Activated T-cell treated with anti-CD3 and anti-CD28 coated beads, Interleukin-2, amount 50 U/mL, for 24 hours (primary cell): ENCODE data around the gene C19orf67.

ENCODE experiments used
- DNase-seq: peaks from one replicate; pipeline ENCODE4 v3.0.0-alpha.2; 2020
- H3K27ac Mint-ChIP-seq: 2 replicates; pipeline ENCODE4 v1.8.0; 2020; ENCODE audit warnings: mild to moderate bottlenecking, mixed read lengths
- H3K27me3 Mint-ChIP-seq: 2 replicates; pipeline ENCODE4 v1.8.0; 2020; ENCODE audit warnings: mixed read lengths
- H3K36me3 Mint-ChIP-seq: 2 replicates; pipeline ENCODE4 v1.8.0; 2020; ENCODE audit warnings: low read depth, mixed read lengths
- H3K4me1 Mint-ChIP-seq: 2 replicates; pipeline ENCODE4 v1.8.0; 2020; ENCODE audit warnings: low read depth, mixed read lengths
- H3K4me3 Mint-ChIP-seq: 2 replicates; pipeline ENCODE4 v1.8.0; 2020; ENCODE audit warnings: mild to moderate bottlenecking, moderate library complexity, mixed read lengths
- H3K9me3 Mint-ChIP-seq: 2 replicates; pipeline ENCODE4 v1.8.0; 2020; ENCODE audit warnings: mixed read lengths

C19orf67 gene

DNA sequence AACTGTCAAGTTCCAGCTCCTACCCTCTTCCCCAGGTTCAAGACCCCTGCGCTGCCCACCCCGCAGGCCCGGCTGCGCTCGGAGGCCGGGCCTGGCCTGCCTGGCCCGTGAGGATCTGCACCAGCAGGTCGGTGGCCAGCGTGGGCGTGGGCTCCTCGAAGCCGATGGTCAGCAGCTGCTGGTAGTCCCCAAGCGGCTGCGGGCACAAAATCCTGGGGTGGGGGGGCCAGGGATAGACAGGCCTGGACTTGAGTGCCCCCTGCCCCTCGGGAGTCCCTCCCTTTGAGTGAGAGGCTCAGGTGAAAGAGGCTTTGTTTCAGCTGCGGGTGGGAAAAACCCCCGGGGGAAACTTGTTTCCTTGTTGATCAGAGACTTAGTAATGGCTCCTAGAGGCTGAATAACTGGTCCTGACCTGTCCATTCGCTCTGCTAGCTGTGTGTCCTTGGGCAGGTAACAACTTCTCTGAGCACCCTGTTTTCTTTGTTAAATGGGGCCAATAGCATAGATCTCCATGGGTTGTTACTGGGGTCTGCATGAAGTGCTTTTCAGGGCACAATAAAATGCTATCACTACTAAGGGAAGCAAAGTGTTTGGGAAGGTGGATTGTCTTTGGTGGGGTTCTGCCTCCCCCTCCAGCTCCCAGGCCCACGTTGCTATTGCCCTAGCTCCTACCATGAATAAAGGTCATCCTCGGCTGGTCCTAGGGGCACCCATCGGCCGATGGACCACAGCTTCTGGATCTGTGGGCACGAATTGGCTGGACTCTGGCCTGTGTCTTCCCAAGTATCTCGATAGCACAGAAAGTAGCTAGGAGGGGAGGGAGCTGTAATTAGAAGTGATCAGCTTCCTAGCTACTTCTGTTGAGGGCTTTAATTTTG is 3.5 kb downstream of the C19orf67 start:
- H3K27me3 Mint-ChIP-seq, result no peaks in the 10 kb centered on the region
- H3K9me3 Mint-ChIP-seq, result no peaks in the 10 kb centered on the region
- peak overlapping the region; percentile 94 for H3K27ac Mint-ChIP-seq
- H3K4me1 Mint-ChIP-seq, result peaks cover 19% of the 10 kb centered on the region
- DNase-seq, result no peak
- H3K4me3 Mint-ChIP-seq, result peak overlapping the region; percentile 89
- peaks cover 15% of the 10 kb centered on the region for H3K36me3 Mint-ChIP-seq

DNA sequence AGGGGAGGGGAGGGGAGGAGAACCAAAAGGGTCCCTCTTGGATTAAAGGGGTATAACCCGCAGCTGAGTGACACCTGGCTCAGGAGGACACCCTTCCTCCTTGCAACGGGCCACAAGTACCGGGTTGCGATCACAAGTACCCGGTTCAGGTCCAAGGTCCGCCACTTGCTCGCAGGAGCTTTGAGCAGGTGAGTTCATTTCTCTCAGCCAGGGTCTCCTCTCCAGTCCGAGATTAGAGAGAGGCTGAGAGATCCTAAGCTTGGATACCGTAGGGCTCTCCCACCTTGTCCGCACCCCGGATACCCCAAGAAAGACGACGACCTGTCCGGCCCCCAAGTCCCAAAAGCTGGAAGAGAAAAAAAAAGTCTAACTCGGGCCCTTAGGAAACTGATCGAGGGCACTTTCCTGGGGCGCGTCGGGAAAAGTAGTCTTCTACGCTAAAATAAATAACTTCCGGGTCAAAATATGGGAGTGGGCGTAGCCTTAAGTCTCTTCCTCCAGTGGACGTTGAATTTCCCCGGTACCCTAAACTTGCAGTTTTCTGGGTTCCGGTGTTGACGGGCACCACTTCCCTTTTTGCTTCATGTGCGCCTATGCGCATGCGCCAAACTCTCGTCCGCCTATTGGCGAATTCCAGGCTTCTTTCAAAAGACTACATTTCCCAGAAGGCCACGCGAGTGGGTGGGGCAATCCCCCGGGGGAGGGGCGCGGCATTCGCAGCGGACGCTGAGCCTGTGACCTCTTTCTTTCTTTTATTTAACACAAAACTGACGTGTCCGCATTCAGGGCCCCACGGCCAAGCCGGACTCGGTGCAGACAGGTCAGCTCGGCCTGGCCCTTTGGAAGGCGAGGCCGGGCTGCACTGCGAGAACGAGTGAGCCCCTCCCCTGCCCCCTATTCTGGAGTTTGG is 4.4 kb downstream of the C19orf67 start:
- peaks cover 6% of the 10 kb centered on the region for H3K36me3 Mint-ChIP-seq
- no peaks in the 10 kb centered on the region for H3K27me3 Mint-ChIP-seq
- H3K4me3 Mint-ChIP-seq, result peak overlapping the region; percentile 89
- peak; percentile 99 for DNase-seq
- no peaks in the 10 kb centered on the region for H3K9me3 Mint-ChIP-seq
- peaks cover 19% of the 10 kb centered on the region for H3K4me1 Mint-ChIP-seq
- peak overlapping the region; percentile 94 for H3K27ac Mint-ChIP-seq

- Mint-ChIP-seq H3K9me3 (no peaks in the 10 kb centered on the region), H3K27me3 (no peaks in the 10 kb centered on the region), H3K4me1 (peaks cover 34% of the 10 kb centered on the region), H3K36me3 (peaks cover 7% of the 10 kb centered on the region), H3K4me3 (no peak overlapping the region), H3K27ac (no peak overlapping the region)
- no peak for DNase-seq
These were observed 7.2 kb downstream of the C19orf67 start for GRCh38 chr19:14078411-14078810.

- Mint-ChIP-seq H3K27ac (peak overlapping the region; percentile 47), H3K4me3 (peak overlapping the region; percentile 84)
- peak; percentile 46 for DNase-seq
These were observed 11.4 kb downstream of the C19orf67 start for GRCh38 chr19:14073925-14074838.

DNA sequence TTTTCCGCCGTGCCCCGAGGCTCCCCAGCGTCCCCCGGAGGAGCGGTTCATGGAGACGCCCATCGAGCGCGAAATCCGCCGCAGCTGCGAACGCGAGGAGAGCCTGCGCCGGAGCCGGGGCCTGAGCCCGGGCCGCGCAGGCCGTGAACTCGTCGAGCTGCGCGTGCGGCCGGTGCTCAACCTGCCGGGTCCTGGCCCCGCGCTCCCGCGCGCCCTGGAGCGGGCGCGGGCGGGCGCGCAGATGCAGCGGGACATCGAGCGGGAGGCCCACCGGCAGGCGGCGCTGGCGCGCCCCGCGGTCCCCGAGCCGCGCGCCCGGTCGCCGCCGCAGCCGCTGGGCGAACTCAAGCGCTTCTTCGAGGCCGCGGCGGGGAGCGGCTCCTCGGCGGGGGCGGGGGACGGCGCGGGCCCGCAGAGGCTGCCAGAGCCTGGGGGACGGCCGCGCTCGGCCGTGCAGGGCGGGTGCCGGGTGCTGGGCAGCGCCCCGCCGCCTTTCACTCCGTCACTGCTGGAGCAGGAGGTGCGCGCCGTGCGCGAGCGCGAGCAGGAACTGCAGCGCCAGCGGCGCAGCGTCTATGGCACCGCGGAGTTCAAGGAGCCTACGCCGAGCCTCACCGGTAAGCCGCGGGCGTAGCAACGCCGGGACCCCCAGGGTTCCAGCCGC is 12.2 kb downstream of the C19orf67 start:
- H3K36me3 Mint-ChIP-seq, result peaks cover 4% of the 10 kb centered on the region
- peak; percentile 88 for DNase-seq
- H3K4me3 Mint-ChIP-seq, result peak overlapping the region; percentile 84
- H3K4me1 Mint-ChIP-seq, result peaks cover 26% of the 10 kb centered on the region
- H3K27ac Mint-ChIP-seq, result no peak overlapping the region
- peaks cover 3% of the 10 kb centered on the region for H3K27me3 Mint-ChIP-seq
- no peaks in the 10 kb centered on the region for H3K9me3 Mint-ChIP-seq

More at GRCh38 chr19:14073925-14074838, 11.4 kb downstream of the C19orf67 start:
- Mint-ChIP-seq H3K9me3 (no peaks in the 10 kb centered on the region), H3K36me3 (peaks cover 4% of the 10 kb centered on the region), H3K27me3 (peaks cover 3% of the 10 kb centered on the region), H3K4me1 (peaks cover 26% of the 10 kb centered on the region)

DNA sequence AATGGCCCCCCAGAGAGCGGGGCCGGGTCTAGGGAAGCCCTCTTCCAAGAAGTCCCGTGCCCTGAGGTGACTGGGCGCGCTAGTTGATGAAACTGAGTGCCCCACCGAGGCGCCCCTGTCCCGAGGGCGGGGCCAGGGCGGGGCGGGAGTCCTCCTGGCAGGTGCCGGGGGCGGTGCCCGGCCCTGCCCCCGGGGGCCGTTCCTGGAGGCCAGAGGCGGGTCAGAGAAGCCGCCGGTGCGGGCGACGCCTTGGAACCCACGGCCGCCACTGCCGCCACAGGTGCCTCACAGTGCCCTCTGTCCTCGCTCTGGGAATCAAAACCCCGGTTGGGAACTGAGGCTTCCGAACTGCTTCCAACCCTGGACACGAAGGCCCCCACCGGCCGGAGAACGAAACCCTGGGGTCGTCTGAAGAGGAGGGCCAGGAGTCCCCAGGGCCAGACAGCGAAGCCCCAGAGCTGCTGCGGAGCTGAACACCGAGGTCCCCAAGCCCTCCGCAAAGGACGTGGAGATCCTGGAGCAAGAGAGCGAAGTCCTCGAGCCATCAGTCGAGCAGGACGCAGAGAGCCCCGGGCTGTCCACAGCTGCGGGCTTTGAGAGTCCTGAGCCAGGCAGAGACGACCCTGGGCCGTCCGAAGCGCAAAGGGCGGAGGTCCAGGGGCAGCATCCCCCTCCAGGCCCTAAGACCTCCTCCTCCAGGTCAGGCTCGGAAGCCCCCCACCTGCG is 12.9 kb downstream of the C19orf67 start, which contains the start of gene MISP3:
Gene MISP3, plus strand, starts transcription at position 252 of the 726 bp plus-strand sequence. CDS start 524 bp downstream, outside the sequence.
- H3K36me3 Mint-ChIP-seq, result peaks cover 4% of the 10 kb centered on the region
- peaks cover 26% of the 10 kb centered on the region for H3K4me1 Mint-ChIP-seq

GRCh38 chr19:14070268-14071050 is 15.1 kb downstream of the C19orf67 start:
- H3K4me3 Mint-ChIP-seq, result no peak overlapping the region
- peaks cover 26% of the 10 kb centered on the region for H3K4me1 Mint-ChIP-seq
- H3K27me3 Mint-ChIP-seq, result peaks cover 3% of the 10 kb centered on the region
- no peak overlapping the region for H3K27ac Mint-ChIP-seq
- DNase-seq, result no peak
- peaks cover 4% of the 10 kb centered on the region for H3K36me3 Mint-ChIP-seq
- no peaks in the 10 kb centered on the region for H3K9me3 Mint-ChIP-seq

More for the DNA sequence above, 12.9 kb downstream of the C19orf67 start, which contains the start of gene MISP3:
- Mint-ChIP-seq H3K27me3 (peaks cover 3% of the 10 kb centered on the region), H3K27ac (no peak within 1 kb of the TSS), H3K9me3 (no peaks in the 10 kb centered on the region), H3K4me3 (peak within 1 kb of the TSS; percentile 84)
- DNase-seq, result peak; percentile 67

DNA sequence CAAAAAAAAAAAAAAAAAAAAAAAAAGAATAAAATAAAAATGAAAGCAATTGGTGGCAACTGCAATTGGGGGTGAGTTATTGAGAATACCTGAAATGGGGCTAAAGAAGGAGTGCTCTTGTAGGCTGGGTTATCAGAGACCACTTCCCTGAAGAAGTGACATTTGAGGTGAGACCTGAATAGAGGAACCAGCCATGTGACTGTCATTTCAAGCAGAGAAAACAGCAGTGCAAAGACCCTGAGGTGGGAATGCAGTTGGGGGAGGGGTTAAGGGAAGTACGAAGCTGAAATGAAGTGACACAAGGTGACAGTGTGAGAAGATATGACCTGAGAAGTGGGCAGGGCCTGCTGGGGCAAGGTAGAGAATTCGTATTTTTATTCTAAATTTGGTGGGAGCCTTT is 19.4 kb downstream of the C19orf67 start:
- no peak for DNase-seq
- H3K27ac Mint-ChIP-seq, result no peak overlapping the region
- no peaks in the 10 kb centered on the region for H3K9me3 Mint-ChIP-seq
- no peaks in the 10 kb centered on the region for H3K36me3 Mint-ChIP-seq
- H3K4me3 Mint-ChIP-seq, result no peak overlapping the region
- no peaks in the 10 kb centered on the region for H3K4me1 Mint-ChIP-seq
- peaks cover 3% of the 10 kb centered on the region for H3K27me3 Mint-ChIP-seq

GRCh38 chr19:14063105-14063504 is 22.5 kb downstream of the C19orf67 start:
- no peaks in the 10 kb centered on the region for H3K9me3 Mint-ChIP-seq
- no peaks in the 10 kb centered on the region for H3K36me3 Mint-ChIP-seq
- H3K27me3 Mint-ChIP-seq, result peaks cover 30% of the 10 kb centered on the region
- H3K4me3 Mint-ChIP-seq, result no peak overlapping the region
- DNase-seq, result no peak
- H3K4me1 Mint-ChIP-seq, result peaks cover 11% of the 10 kb centered on the region
- no peak overlapping the region for H3K27ac Mint-ChIP-seq

DNA sequence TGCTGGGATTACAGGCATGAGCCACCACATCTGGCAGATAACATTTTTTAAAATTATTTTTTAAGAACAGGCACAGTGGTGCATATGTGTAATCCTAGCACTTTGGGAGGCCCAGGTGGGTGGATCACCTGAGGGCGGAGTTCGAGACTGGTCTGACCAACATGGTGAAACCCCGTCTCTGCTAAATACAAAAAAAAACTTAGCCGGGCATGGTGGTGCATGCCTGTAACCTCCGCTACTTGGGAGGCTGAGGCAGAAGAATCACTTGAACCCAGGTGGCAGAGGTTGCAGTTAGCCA is 23.1 kb downstream of the C19orf67 start:
- peaks cover 15% of the 10 kb centered on the region for H3K4me1 Mint-ChIP-seq
- H3K9me3 Mint-ChIP-seq, result no peaks in the 10 kb centered on the region
- DNase-seq, result no peak
- no peaks in the 10 kb centered on the region for H3K36me3 Mint-ChIP-seq
- H3K27ac Mint-ChIP-seq, result no peak overlapping the region
- no peak overlapping the region for H3K4me3 Mint-ChIP-seq
- peaks cover 36% of the 10 kb centered on the region for H3K27me3 Mint-ChIP-seq

DNA sequence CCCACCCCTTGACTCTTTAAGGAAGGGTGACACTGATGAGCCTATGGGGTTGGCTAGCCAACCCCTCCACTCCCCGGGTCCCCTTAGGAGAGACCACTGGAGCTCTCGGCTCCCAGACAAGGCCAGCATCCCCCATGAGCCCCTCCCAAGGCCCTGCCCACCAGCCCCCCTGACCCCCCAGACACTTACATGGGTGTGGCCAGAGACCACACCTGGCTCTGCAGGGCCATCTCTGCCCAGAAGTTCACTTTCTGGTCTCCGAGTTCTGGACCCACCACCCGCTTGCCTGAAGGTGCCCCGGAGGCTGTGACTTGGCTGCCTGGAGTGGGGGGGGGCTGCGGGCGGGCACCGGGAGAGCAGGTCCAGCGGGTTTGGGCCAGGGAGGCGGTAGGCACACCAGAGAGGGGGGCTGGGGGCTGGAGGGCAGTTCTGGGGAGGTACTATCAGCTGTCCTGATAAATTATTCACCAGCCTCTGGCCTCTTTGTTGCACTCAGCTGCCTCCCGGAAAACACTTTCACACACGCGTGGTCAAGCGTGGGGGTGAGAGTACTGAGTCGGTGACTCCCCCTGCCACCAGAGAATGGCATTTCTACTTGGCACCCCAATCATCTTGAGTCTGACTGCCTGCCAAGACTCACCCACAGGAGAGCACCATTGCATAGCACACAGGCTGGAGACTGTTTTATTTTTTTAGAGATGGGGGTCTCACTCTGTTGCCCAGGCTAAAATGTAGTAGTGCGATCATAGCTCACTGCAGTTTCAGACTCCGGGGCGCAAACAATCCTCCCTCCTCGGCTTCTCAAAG is 23.6 kb downstream of the C19orf67 start, which contains the start of gene PALM3:
Gene PALM3, minus strand, starts transcription at position 326 of the 807 bp plus-strand sequence. Its CDS starts 96 bp downstream, at position 230.
- Mint-ChIP-seq H3K27ac (no peak within 1 kb of the TSS), H3K27me3 (peaks cover 36% of the 10 kb centered on the region), H3K4me3 (no peak within 1 kb of the TSS), H3K9me3 (no peaks in the 10 kb centered on the region), H3K36me3 (no peaks in the 10 kb centered on the region), H3K4me1 (peaks cover 16% of the 10 kb centered on the region)
- DNase-seq, result no peak
